Suprapubic skin (tissue), 3 donors: ENCODE results near the gene CEP85L.

Experiments used
- POLR2A ChIP-seq, 2 donors: fragments of 450-650 bp; IDR thresholded peaks; one replicate each; pipeline ENCODE4 v1.6.1; 2017; ENCODE audit warnings: antibody characterized with exemption in 2 of 2, mild to moderate bottlenecking in 2 of 2, moderate library complexity in 2 of 2
- TF ChIP-seq, protein P1 (sequence below), 2 donors: fragments of 200-600 bp in 1 of 2; fragments of 450-650 bp in 1 of 2; sonication (generic) in 1 of 2; IDR thresholded peaks; one replicate each; pipeline ENCODE4 v1.5.1; 2016 to 2019; ENCODE audit warnings: antibody characterized with exemption in 2 of 2, mild to moderate bottlenecking in 1 of 2, moderate library complexity in 1 of 2

DNA sequence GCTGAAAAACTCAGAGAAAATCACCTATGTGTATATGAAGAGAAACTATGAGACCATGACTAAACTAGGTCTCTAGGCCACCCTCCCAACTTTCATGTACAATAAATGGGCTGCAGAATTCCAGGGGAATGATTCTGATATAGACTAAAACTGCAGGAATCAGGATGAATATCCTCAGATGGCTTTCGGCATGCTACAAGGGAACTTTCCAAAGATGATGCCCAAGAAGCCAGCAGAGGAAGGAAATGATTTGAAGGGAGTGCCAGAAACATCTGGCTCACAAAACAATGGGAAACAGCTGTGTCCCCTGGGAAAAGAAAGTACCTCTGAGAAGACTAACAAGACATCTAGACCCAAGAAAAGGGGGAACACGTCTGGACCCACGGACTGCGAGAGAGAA lies 62.2 kb downstream of the CEP85L start:
- TF ChIP-seq POLR2A (IDR thresholded peaks at IDR 0.05): no peak
- TF ChIP-seq, protein P1, sequence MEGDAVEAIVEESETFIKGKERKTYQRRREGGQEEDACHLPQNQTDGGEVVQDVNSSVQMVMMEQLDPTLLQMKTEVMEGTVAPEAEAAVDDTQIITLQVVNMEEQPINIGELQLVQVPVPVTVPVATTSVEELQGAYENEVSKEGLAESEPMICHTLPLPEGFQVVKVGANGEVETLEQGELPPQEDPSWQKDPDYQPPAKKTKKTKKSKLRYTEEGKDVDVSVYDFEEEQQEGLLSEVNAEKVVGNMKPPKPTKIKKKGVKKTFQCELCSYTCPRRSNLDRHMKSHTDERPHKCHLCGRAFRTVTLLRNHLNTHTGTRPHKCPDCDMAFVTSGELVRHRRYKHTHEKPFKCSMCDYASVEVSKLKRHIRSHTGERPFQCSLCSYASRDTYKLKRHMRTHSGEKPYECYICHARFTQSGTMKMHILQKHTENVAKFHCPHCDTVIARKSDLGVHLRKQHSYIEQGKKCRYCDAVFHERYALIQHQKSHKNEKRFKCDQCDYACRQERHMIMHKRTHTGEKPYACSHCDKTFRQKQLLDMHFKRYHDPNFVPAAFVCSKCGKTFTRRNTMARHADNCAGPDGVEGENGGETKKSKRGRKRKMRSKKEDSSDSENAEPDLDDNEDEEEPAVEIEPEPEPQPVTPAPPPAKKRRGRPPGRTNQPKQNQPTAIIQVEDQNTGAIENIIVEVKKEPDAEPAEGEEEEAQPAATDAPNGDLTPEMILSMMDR (IDR thresholded peaks at IDR 0.05): no peak
